ENCODE results near the gene MBIP.

Gene MBIP

GRCh38 chr14:36288496-36288895, 31.9 kb downstream of the MBIP start:
- TF ChIP-seq ZBTB7A (IDR thresholded peaks at IDR 0.05; ENCODE audit: low read depth) = no peak
- no peak for TF ChIP-seq REST (IDR thresholded peaks at IDR 0.05; ENCODE audit: low read depth)
- TF ChIP-seq TEAD4 (IDR thresholded peaks at IDR 0.05) = no peak
- TF ChIP-seq EGR1 (IDR thresholded peaks at IDR 0.05) = no peak

- TF ChIP-seq USF1 (IDR thresholded peaks at IDR 0.05) = no peak
- TF ChIP-seq REST (IDR thresholded peaks at IDR 0.05; ENCODE audit: low read depth) = no peak
- TF ChIP-seq CEBPB (IDR thresholded peaks at IDR 0.05) = peak; percentile 88
Observed at GRCh38 chr14:36284971-36285595, 35.4 kb downstream of the MBIP start.

- TF ChIP-seq YY1 (IDR thresholded peaks at IDR 0.05; ENCODE audit: low read depth) = no peak
- TF ChIP-seq EP300 (IDR thresholded peaks at IDR 0.05; ENCODE audit: borderline replicate concordance) = no peak
- TF ChIP-seq CEBPB (IDR thresholded peaks at IDR 0.05) = no peak
- TF ChIP-seq FOXM1 (IDR thresholded peaks at IDR 0.05; ENCODE audit: borderline replicate concordance, low read depth) = no peak
- no peak for TF ChIP-seq TAF1 (IDR thresholded peaks at IDR 0.05; ENCODE audit: low read depth)
- no peak for TF ChIP-seq RAD21 (IDR thresholded peaks at IDR 0.05; ENCODE audit: low read depth)
- TF ChIP-seq TCF12 (IDR thresholded peaks at IDR 0.05; ENCODE audit: low read depth) = no peak
- no peak for TF ChIP-seq REST (IDR thresholded peaks at IDR 0.05; ENCODE audit: low read depth)
- TF ChIP-seq, protein P1, sequence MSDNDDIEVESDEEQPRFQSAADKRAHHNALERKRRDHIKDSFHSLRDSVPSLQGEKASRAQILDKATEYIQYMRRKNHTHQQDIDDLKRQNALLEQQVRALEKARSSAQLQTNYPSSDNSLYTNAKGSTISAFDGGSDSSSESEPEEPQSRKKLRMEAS (IDR thresholded peaks at IDR 0.05) = no peak
Observed at GRCh38 chr14:36281309-36281708, 39.1 kb downstream of the MBIP start.

DNA sequence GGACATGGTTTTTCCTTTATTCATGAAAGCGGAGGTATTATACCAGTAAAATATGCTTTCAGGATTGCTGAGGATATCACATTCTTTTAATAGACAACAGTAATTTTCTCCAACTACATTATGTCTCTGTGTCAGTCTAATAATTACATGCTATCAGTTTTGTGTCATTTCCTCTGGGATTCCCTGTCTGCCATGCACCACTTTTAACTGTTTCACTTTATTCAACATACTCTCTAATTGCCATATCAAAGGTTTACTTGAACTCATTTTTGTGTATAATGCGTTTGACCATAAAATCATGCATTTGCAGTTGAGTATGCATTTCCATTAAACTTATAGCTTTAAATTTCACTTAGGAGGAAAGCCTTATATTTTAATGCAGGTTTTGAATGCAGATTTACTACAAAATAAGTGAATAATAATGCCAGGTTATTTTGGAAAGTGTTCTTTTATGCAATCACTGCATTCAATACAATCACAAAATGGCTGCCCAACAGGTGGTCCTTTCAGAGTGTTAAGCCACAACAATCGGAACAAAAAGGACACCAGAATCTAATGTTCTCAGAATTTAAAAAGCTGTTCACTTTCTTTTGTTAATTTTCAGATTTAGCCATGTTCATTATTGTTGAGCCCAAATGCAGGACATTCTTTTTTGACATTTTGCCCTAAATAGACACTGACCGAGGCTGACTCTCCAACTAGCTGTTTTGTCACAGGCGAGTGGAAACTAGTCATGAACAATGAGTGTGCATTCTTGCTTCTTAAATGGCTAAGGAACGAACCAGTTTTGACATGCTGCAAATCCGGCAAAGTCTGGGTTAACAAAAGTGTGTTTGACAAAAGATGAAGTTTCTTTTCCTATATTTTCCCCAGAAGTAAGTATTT, 40.9 kb downstream of the MBIP start:
- no peak for TF ChIP-seq NFIC (IDR thresholded peaks at IDR 0.05)
- no peak for TF ChIP-seq ZBTB7A (IDR thresholded peaks at IDR 0.05; ENCODE audit: low read depth)
- no peak for TF ChIP-seq USF1 (IDR thresholded peaks at IDR 0.05)
- 0 out of 2 replicates have a peak, but pooled peaks have one; percentile 10 for TF ChIP-seq YY1 (IDR thresholded peaks at IDR 0.05; ENCODE audit: low read depth)

GRCh38 chr14:36275741-36276140, 44.7 kb downstream of the MBIP start:
- TF ChIP-seq CREB1 (IDR thresholded peaks at IDR 0.05; ENCODE audit: low read depth) (no peak), ZBTB7A (IDR thresholded peaks at IDR 0.05; ENCODE audit: low read depth) (no peak)

Data from Ishikawa (cell line).